Activated T-helper 9 cell treated with anti-CD3 and anti-CD28 coated beads, Interleukin-2, amount 50 U/mL, for 16 hours (primary cell): ENCODE measurements around the gene SPTBN5.

ENCODE experiments used
- DNase-seq: peaks from one replicate; pipeline ENCODE4 v3.0.0-alpha.2; 2020; ENCODE audit warnings: low read depth

SPTBN5 gene

GRCh38 chr15:41903782-41904181, 9.9 kb upstream of the SPTBN5 start:
- no peak for DNase-seq

DNA sequence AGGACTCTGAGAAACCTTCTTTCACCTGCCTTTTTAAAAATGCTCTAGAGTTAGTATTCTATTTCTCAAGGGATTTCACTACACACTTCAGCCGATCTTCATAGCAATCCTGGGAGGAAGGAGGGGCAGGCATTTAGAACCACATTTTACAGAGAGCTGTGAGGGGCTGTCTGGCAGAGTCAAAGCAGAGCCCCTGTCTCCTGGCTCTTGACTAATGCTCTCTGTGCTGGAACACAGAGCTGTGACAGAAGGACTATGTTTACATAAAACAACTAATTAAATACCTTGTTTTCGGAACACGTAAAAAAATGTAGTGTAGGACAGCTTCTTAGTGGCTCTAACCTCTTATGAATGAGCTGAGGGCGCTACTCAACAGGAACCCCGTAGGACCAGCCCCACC, 7.6 kb upstream of the SPTBN5 start:
- DNase-seq = no peak

DNA sequence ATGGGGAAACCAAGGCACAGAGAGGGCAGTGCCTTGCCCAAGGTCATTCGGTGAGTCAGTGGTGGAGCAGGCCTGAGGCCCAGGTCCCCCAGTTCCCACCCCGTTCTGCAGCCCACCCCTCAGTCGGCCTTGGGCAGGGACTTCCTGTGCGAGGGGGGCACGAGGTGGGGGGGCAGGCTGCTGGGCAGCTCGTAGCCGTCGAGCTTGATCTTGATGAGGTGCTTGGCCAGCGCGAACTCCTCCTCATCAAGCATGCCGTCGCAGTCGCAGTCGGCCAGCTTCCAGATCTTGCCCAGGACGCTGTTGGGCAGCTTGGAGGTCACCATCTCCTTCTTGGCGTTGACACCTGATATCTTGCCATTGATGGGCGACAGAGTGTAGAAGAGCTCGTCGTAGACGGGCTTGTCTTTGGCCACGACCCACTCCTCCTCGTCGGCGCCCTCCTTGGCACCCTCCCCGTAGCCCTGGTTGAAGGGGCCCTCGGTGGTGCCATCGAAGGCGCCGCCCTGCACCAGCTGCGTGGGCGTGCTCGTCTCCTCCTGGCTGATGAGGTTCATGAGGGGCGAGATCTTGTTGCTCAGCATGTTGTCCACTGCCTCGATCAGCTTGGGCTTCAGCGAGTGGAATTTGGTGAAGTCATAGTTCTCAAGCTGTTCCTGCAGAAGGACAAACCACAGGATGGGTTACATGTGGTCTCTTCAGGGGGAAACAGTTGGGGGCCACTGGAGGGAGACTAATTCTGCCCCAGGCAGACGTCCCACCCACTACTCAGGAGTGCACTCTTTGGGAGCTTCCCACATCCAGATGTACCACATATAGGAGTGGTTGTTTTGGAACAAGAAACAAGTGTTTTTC, 6.9 kb upstream of the SPTBN5 start:
- DNase-seq = no peak

DNA sequence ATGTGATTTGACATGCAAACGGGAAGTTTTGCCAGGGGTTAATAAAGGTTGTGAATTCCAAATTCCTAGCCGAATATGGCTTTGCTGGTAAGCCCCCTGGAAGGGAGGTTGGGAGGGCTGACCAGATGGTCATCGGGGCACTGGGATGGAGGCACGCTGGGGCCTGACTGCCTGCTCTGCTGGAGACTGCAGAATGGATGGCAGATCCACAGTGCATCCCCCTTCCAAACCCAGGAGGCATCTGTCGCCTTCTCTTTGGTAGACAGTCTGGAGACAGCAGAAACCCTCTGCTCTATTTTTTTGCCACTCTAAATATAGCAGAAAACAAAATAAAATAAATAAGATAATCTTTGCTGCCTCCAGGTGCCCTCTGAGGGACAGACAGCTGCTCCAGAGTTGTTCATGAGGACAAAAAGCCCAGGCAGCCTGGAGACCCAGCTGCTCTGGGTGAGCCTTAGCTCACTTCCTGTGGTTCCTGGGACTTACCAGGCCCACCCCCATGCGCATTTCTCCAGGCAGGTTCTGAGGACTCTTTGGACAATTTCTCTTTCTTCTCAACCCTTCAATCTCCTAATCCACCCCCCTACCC, 6.1 kb upstream of the SPTBN5 start:
- DNase-seq = no peak

DNA sequence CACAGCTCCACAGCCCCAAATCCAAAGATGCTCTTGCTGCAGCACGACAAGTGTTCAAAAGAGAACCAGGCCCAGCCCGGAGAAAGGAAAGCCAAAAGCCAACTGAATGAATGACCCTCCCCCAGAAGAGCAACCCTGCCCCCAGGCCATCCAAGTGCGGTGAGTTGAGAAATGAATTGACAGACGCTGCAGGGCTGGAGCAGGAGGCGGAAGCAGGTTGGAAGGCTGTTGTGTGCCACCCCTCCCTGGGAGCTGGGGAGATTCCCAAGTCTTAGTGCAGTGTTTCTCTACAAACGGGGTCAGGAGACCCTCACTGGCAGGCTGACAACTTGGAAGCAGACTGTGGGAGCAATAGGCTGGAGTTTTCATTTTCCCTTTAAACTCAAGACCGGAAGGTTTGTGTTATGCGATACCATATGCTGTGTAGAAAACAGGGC, 3.5 kb upstream of the SPTBN5 start:
- DNase-seq = no peak

DNA sequence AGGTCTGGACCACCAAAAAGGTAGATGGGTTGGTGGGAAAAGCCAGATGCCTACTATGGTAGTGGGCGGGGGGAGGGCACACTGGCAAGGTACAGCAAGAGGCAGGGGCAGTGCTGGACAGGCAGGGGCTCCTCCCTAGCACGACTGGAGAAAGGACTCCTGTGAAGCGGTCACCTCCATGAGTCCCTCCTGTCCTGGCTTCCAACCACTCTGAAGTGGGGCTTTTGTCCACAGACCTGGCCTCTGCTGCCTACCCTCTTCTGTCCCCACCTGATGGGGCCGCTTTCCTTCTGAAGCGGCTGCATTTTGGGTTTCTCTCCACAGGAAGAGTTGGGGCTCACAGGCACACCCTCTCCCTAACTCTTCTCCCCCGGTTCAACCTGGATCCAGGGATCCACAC, 2.7 kb upstream of the SPTBN5 start:
- DNase-seq = no peak

DNA sequence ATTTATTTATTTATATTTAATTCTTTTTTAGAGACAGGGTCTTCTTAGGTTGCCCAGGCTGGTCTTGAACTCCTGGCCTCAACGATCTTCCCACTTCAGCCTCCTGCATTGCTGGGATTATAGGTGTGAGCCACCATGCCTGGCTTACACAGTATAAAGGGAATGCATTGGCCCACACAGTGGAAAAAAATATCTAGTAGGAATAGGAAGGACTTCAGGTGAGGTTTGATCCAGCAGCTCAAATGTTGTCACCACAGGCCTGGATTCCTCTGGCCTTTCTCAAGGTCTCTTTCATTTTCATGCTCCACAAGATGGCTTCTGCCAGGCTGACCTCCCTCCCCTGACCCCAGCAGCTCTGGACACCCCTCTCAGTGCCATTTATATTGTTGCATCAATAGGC, 2.1 kb upstream of the SPTBN5 start:
- no peak for DNase-seq

DNA sequence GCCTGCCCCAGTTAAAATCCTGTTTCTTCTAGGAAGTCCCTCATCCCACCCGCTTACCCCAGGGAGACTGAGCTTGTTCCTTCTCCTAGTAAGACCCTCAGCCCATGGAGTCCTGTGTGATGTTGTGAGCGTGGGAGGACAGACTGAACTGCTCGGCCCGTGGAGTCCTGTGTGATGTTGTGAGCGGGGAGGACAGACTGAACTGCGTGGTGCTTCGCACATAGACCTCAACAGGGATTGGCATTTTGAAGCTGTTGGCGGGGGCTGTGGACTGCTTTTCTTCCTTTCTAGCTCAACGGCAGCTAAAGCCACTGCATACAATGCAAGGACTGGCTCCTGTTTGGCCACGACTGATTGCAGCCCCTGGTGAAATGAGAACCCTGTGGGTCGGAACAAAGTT, 1.6 kb upstream of the SPTBN5 start:
- no peak for DNase-seq

DNA sequence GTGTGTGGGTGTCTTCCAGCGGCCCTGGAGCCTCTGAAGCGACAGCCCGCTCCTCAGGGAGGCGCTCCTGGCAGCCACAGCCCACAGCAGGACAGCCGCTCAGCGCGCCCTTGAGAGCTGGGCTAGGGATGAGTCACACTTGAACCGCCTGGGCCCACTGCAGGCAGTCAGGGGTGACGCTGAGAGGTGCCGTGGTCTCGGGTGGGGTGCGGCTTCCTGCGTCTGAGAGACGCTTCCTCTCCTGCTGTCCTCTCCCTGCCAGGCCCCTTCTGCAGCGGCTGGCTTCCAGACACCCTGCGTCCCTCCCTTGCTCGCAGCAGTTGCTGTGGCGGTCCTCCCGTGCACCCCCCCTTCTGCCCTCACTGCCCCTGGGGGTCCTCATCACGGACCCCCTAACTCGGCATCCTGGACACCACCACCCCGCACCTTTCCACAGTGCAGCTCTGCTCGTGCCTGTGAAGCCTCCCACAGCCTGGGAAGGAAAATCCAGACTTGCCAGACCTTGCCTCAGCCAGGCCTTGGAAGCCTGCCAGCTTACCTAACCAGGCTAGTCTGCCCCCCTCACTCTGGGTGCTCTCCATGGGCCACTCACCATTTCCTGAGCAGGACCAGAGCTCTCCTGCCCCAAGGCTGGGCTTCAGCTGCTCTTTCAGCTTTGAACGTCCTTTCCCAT, 1.1 kb upstream of the SPTBN5 start:
- peak; percentile 69 for DNase-seq

- DNase-seq = no peak
These were observed 468 bp upstream of the SPTBN5 start for GRCh38 chr15:41894251-41894790.

GRCh38 chr15:41892621-41893421, 1.0 kb downstream of the SPTBN5 start:
- no peak for DNase-seq

DNA sequence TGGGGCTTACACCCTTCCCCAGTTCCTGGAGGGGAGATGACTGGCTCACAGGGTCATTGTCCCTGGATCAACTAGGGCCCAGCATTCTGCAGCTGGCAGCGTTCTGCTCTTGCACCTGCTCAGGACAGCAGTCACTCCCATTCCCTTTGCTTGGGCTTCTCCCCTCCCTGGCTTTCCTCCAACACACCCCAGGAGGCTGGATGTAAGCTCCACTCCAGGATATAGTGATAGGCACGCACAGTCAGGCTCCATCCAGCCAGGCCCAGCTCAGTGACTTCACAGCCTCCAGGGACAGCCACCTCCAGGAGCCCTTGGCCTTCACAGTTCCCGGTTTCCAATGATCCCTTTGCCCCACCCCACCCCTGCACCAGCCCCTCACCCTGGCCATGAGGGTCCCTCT, 1.9 kb downstream of the SPTBN5 start:
- no peak for DNase-seq

DNA sequence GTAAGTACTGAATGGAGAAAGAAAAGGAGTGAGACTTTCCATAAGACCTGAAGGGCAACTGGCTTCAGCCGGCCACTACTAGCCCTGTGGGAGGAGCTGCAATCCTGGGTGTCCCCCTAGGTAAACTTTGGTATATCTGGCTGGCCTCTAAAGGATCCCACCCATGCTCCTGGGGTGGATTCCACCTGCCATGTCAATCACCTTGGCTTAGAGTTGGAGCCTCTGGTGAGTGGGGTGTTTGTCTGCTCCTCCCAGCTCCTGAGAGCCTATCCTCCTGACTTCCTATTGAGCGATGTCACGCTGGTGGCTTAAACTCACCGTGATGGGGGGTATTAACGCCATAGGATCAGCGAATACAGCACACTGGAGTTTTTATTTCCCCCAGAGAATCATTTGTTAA, 2.6 kb downstream of the SPTBN5 start:
- no peak for DNase-seq

DNA sequence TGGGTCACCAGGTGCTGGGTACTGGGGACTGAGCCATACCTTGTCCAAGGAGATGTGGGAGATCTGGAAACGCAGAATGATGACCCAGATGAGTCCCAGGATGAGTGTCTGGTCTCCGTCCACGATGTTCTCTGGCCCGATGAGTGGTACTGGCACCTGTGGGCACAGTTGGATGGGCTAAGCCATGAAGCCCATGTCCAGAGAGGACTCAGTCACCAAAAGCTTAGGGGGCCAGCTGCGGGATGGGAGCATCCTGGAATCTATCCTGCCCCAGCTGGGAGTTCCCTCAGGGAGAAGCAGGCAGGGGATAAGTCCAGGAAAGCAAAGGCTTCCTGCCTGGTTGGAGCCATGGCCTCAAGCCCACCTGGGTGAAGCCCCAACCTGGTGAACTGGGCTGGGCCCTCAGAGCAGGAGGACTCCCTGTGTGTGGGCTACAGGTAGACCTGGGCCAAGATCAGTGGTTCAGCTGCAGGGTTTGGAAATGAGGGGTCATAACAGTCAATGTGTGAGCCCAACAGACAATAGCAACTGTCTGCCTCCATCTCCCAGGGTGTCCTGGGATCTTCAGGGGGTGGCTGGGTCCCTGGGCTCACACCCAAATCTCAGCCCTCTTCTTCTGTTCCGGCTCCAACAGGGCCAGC, 3.7 kb downstream of the SPTBN5 start:
- DNase-seq = no peak

DNA sequence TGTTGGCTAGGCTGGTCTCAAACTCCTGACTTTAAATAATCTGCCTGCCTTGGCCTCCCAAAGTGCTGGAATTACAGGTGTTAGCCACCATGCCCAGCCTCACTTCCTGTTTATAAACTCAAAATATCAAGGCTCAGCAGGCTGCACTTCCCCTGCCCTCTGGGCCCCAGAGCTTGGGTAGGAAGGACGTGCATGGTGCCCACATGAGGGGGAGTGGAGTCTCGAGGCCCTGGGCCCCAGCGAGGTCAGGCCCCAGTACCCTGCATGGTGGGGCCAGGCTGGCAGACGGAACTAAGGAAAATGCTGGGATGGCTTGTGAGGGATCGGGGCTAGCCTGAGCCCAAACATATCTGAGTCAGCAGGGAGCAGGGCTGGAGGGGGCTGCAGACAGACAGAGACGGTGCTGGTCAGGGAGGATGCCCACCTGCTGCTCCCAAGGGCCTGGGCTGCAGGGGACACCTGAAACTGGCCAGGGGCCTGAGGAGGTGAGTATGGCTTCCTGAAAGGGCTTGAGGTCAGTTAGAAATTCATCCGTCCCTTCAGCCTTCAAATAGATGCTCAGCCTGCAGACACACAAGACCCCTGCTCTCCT, 5.1 kb downstream of the SPTBN5 start:
- no peak for DNase-seq

- DNase-seq = no peak
These were observed 6.0 kb downstream of the SPTBN5 start for GRCh38 chr15:41887893-41888292.

DNA sequence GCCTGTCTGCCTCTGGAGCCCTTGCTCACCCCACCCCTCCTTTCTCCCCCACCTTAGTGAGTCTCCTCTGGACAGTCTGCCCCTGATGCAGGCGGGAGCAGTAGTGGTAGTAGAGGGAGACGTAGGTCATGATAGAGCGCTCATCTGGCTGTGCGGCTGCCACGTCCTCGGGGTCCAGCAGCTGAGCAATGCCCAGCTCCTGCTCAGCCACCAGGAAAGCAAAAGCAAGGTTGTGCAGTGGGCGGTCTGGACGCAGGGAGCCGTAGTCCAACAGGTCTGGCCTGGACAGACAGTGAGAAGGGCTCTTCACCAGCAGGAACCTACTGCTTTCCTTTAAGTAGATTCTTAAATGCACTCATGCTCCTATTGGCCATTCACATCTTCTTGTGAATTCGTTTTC, 6.7 kb downstream of the SPTBN5 start:
- no peak for DNase-seq

GRCh38 chr15:41886741-41887140, 7.1 kb downstream of the SPTBN5 start:
- no peak for DNase-seq

DNA sequence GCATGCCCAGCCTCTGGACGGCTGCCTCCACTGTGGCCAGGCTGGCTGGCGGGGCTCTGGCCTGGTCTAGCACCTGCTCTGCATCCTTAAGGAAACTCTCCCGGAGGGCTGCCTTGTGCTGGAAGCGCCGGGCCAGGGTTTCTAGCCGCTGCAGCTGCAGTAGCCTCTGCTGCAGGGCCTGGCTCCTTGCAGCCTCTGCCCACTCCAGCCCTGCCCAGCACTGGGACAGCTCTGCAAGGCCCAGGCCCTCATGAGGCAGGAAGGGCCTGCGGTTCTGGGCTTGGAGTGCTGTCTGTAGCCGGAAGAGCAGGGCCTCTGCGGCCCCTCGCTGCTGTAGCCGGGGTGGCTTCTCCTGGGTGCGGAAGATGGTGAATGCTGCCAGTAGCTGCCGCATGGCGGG, 8.0 kb downstream of the SPTBN5 start:
- no peak for DNase-seq

- DNase-seq = no peak
These were observed 8.5 kb downstream of the SPTBN5 start for GRCh38 chr15:41885321-41885720.

GRCh38 chr15:41884458-41884857, 9.4 kb downstream of the SPTBN5 start:
- no peak for DNase-seq
